Measurements from ENCODE around the gene EEF1AKMT3.

Gene EEF1AKMT3

GRCh38 chr12:57777911-57778310 lies 5.5 kb downstream of the EEF1AKMT3 start:
- no peak for DNase-seq (ENCODE audit: low read depth, low spot score)
- TF ChIP-seq CTCF (IDR thresholded peaks at IDR 0.05; ENCODE audit: low read depth, low read length), result no peak
- no peak overlapping the region for H3K4me3 ChIP-seq (ENCODE audit: low read depth, low read length)
- in situ Hi-C loops (cut with HindIII; ENCODE audit: low sequenced_read_pairs), result no loop called here

- no peak overlapping the region for H3K4me3 ChIP-seq (ENCODE audit: low read depth, low read length)
Measured at GRCh38 chr12:57779736-57780135, 7.3 kb downstream of the EEF1AKMT3 start.

GRCh38 chr12:57780284-57780897 lies 8.0 kb downstream of the EEF1AKMT3 start:
- H3K4me3 ChIP-seq (ENCODE audit: low read depth, low read length), result no peak overlapping the region
- TF ChIP-seq CTCF (IDR thresholded peaks at IDR 0.05; ENCODE audit: low read depth, low read length), result no peak
- in situ Hi-C loops (cut with HindIII; ENCODE audit: low sequenced_read_pairs), result no loop called here
- DNase-seq (ENCODE audit: low read depth, low spot score), result no peak

More at GRCh38 chr12:57779736-57780135, 7.3 kb downstream of the EEF1AKMT3 start:
- in situ Hi-C loops (cut with HindIII; ENCODE audit: low sequenced_read_pairs), result no loop called here
- no peak for TF ChIP-seq CTCF (IDR thresholded peaks at IDR 0.05; ENCODE audit: low read depth, low read length)
- no peak for DNase-seq (ENCODE audit: low read depth, low spot score)

- in situ Hi-C loops (cut with HindIII; ENCODE audit: low sequenced_read_pairs), result no loop called here
- DNase-seq (ENCODE audit: low read depth, low spot score), result no peak
- no peak overlapping the region for H3K4me3 ChIP-seq (ENCODE audit: low read depth, low read length)
- TF ChIP-seq CTCF (IDR thresholded peaks at IDR 0.05; ENCODE audit: low read depth, low read length), result no peak
Measured at GRCh38 chr12:57781244-57781643, 8.8 kb downstream of the EEF1AKMT3 start.

- no peak overlapping the region for H3K4me3 ChIP-seq (ENCODE audit: low read depth, low read length)
- no peak for TF ChIP-seq CTCF (IDR thresholded peaks at IDR 0.05; ENCODE audit: low read depth, low read length)
- DNase-seq (ENCODE audit: low read depth, low spot score), result no peak
- in situ Hi-C loops (cut with HindIII; ENCODE audit: low sequenced_read_pairs), result no loop called here
Measured at GRCh38 chr12:57781801-57782200, 9.4 kb downstream of the EEF1AKMT3 start.

GRCh38 chr12:57782243-57782607 lies 9.8 kb downstream of the EEF1AKMT3 start:
- in situ Hi-C loops (cut with HindIII; ENCODE audit: low sequenced_read_pairs), result no loop called here
- no peak overlapping the region for H3K4me3 ChIP-seq (ENCODE audit: low read depth, low read length)
- no peak for DNase-seq (ENCODE audit: low read depth, low spot score)
- TF ChIP-seq CTCF (IDR thresholded peaks at IDR 0.05; ENCODE audit: low read depth, low read length), result no peak

Data from astrocyte of the spinal cord (primary cell).